ENCODE results near the gene WAS. TPM values are rescaled to one million over a fixed set of nuclear protein-coding genes. Genes with fewer than 3 reads are reported as not detected.

WAS gene
- total RNA-seq, 4 donors from 2014 or later = 0.68 to 5.2 (median 3.5) TPM

GRCh38 chrX:48696909-48697727, 13.5 kb downstream of the WAS start:
- WGBS = 38% methylated on average over 31 of the region's 56 CpGs
- peaks cover 22% of the 10 kb centered on the region for H3K4me1 ChIP-seq

DNA sequence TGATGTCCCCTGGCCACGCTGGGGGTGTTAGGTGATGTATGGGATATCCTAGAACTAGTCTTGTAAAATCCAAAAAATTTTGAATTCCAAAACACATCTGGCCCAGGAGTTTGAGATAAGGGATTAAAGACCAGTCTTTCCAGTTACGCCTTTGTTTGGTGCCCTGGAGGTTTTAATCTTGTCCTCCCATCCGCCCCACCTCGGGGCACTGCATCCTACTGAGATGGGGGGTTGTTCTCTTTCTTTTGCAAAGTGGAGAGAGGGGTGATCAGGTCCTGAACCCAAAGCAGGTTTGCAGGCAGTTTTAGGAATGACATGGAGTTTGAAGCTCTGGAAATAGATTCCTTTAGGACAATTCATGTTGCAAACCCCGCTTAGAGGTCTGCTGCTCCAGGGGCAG, 14.7 kb downstream of the WAS start:
- no peak for TF ChIP-seq CTCF (IDR thresholded peaks at IDR 0.05)
- no peak for TF ChIP-seq POLR2A (IDR thresholded peaks at IDR 0.05)
- no peak for TF ChIP-seq EP300 (IDR thresholded peaks at IDR 0.05)
- TF ChIP-seq POLR2AphosphoS5 (IDR thresholded peaks at IDR 0.05) = no peak
- no peak for DNase-seq (ENCODE audit: low spot score in 2 of 2)
- Histone ChIP-seq H3K36me3 (peaks cover 21% of the 10 kb centered on the region), H3K4me3 (no peak overlapping the region), H3K9me3 (no peaks in the 10 kb centered on the region), H3K4me1 (peaks cover 22% of the 10 kb centered on the region), H3K27me3 (no peaks in the 10 kb centered on the region), H3K27ac (no peak overlapping the region)
- 78% methylated on average over 5 of the region's 5 CpGs for WGBS

More at GRCh38 chrX:48696909-48697727, 13.5 kb downstream of the WAS start:
- Histone ChIP-seq H3K27me3 (no peaks in the 10 kb centered on the region), H3K27ac (peak overlapping the region; percentile 82), H3K36me3 (peaks cover 21% of the 10 kb centered on the region), H3K4me3 (peak overlapping the region; percentile 78), H3K9me3 (no peaks in the 10 kb centered on the region)
- no peak for DNase-seq (ENCODE audit: low spot score in 2 of 2)
- no peak for TF ChIP-seq POLR2AphosphoS5 (IDR thresholded peaks at IDR 0.05)
- no peak for TF ChIP-seq CTCF (IDR thresholded peaks at IDR 0.05)
- TF ChIP-seq POLR2A (IDR thresholded peaks at IDR 0.05) = no peak
- TF ChIP-seq EP300 (IDR thresholded peaks at IDR 0.05) = no peak

GRCh38 chrX:48700246-48700645, 16.6 kb downstream of the WAS start:
- no peak for TF ChIP-seq CTCF (IDR thresholded peaks at IDR 0.05)
- TF ChIP-seq EP300 (IDR thresholded peaks at IDR 0.05) = no peak
- no peak for TF ChIP-seq POLR2AphosphoS5 (IDR thresholded peaks at IDR 0.05)
- no peak for TF ChIP-seq POLR2A (IDR thresholded peaks at IDR 0.05)
- Histone ChIP-seq H3K4me3 (no peak overlapping the region), H3K27ac (no peak overlapping the region), H3K27me3 (no peaks in the 10 kb centered on the region), H3K9me3 (no peaks in the 10 kb centered on the region), H3K4me1 (peaks cover 23% of the 10 kb centered on the region), H3K36me3 (peaks cover 21% of the 10 kb centered on the region)
- 93% methylated on average over 19 of the region's 23 CpGs for WGBS
- DNase-seq (ENCODE audit: low spot score in 2 of 2) = no peak

DNA sequence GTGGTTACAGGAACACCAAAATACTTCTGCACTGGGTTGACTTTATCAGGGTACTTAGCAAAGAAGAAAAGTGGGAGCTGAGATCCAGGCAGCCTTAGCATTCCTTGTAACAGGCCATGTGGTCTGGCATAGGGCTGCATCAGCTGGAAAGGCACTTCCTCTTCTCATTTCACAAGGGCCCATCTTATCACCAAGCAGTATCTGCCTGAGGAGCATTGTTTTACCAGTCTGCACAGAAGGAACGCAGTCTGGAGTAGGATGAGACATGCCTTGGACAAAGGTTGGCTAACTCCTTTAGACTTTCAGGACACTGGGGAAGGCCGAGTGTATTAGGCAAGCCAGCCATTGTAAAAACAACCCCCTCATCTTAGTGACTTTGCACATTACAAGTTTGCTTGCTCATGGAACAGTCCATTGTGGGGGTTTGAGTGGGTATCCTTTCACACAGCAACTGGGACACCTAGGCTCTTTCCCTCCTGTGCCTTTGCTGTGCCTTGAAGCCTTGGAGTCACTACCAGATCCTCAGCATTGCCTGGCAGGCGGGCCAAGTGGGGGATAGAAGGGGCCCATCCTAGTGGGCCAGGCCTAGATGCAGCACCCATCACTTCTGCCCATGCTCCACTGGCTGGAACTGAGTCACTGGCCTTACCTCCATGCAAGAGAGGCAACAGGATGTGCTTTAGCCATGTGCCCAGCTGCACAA, 17.5 kb downstream of the WAS start:
- Histone ChIP-seq H3K36me3 (peaks cover 24% of the 10 kb centered on the region), H3K9me3 (no peaks in the 10 kb centered on the region), H3K4me3 (no peak overlapping the region), H3K4me1 (peaks cover 15% of the 10 kb centered on the region), H3K27me3 (no peaks in the 10 kb centered on the region), H3K27ac (no peak overlapping the region)
- DNase-seq (ENCODE audit: low spot score in 2 of 2) = no peak
- 67% methylated on average over 1 of the region's 3 CpGs for WGBS
- TF ChIP-seq EP300 (IDR thresholded peaks at IDR 0.05) (no peak), POLR2A (IDR thresholded peaks at IDR 0.05) (no peak), CTCF (IDR thresholded peaks at IDR 0.05) (no peak), POLR2AphosphoS5 (IDR thresholded peaks at IDR 0.05) (no peak)

- WGBS = 65% methylated on average over 2 of the region's 2 CpGs
- no peaks in the 10 kb centered on the region for H3K9me3 ChIP-seq
- no peaks in the 10 kb centered on the region for H3K27me3 ChIP-seq
- TF ChIP-seq POLR2AphosphoS5 (IDR thresholded peaks at IDR 0.05) = no peak
- TF ChIP-seq EP300 (IDR thresholded peaks at IDR 0.05) = no peak
- no peak for TF ChIP-seq POLR2A (IDR thresholded peaks at IDR 0.05)
- no peak for TF ChIP-seq CTCF (IDR thresholded peaks at IDR 0.05)
- H3K27ac ChIP-seq = no peak overlapping the region
- DNase-seq (ENCODE audit: low spot score in 2 of 2) = no peak
- peaks cover 15% of the 10 kb centered on the region for H3K4me1 ChIP-seq
- H3K4me3 ChIP-seq = no peak overlapping the region
- peaks cover 24% of the 10 kb centered on the region for H3K36me3 ChIP-seq
Measured at GRCh38 chrX:48702032-48702431, 18.4 kb downstream of the WAS start.
